ENCODE data around the gene POU2F1. TPM values are rescaled to one million over a fixed set of nuclear protein-coding genes. Genes with fewer than 3 reads are reported as not detected.

Gene POU2F1
- total RNA-seq, 4 donors from 2014 or later: 8.4 to 32.1 (median 17.5) TPM

GRCh38 chr1:167263819-167264464 lies 43.3 kb downstream of the POU2F1 start:
- TF ChIP-seq EP300 (IDR thresholded peaks at IDR 0.05): no peak
- no peak for TF ChIP-seq CTCF (IDR thresholded peaks at IDR 0.05)
- no peak for TF ChIP-seq POLR2AphosphoS5 (IDR thresholded peaks at IDR 0.05)
- TF ChIP-seq POLR2A (IDR thresholded peaks at IDR 0.05): no peak
- H3K36me3 ChIP-seq: no peaks in the 10 kb centered on the region
- H3K4me3 ChIP-seq: no peak overlapping the region
- peaks cover 19% of the 10 kb centered on the region for H3K4me1 ChIP-seq
- no peak for DNase-seq (ENCODE audit: low spot score in 2 of 2)
- H3K9me3 ChIP-seq: no peaks in the 10 kb centered on the region
- no peaks in the 10 kb centered on the region for H3K27me3 ChIP-seq
- H3K27ac ChIP-seq: no peak overlapping the region

GRCh38 chr1:167266965-167267364 lies 46.3 kb downstream of the POU2F1 start:
- no peak for DNase-seq (ENCODE audit: low spot score in 2 of 2)
- no peak overlapping the region for H3K4me3 ChIP-seq
- H3K36me3 ChIP-seq: no peaks in the 10 kb centered on the region
- H3K9me3 ChIP-seq: no peaks in the 10 kb centered on the region
- H3K27me3 ChIP-seq: no peaks in the 10 kb centered on the region
- peaks cover 28% of the 10 kb centered on the region for H3K4me1 ChIP-seq
- TF ChIP-seq POLR2A (IDR thresholded peaks at IDR 0.05): no peak
- no peak for TF ChIP-seq POLR2AphosphoS5 (IDR thresholded peaks at IDR 0.05)
- no peak for TF ChIP-seq CTCF (IDR thresholded peaks at IDR 0.05)
- no peak for TF ChIP-seq EP300 (IDR thresholded peaks at IDR 0.05)
- no peak overlapping the region for H3K27ac ChIP-seq

- H3K36me3 ChIP-seq: no peaks in the 10 kb centered on the region
These were observed 47.7 kb downstream of the POU2F1 start for GRCh38 chr1:167268347-167268787.

GRCh38 chr1:167270349-167271092 lies 49.8 kb downstream of the POU2F1 start:
- Histone ChIP-seq H3K27me3 (no peaks in the 10 kb centered on the region), H3K9me3 (no peaks in the 10 kb centered on the region), H3K4me3 (no peak overlapping the region), H3K27ac (no peak overlapping the region), H3K36me3 (no peaks in the 10 kb centered on the region), H3K4me1 (peaks cover 22% of the 10 kb centered on the region)
- DNase-seq (ENCODE audit: low spot score in 2 of 2): no peak
- 79% methylated on average over 1 of the region's 1 CpG for WGBS
- TF ChIP-seq POLR2A (IDR thresholded peaks at IDR 0.05): no peak
- no peak for TF ChIP-seq CTCF (IDR thresholded peaks at IDR 0.05)
- no peak for TF ChIP-seq EP300 (IDR thresholded peaks at IDR 0.05)
- TF ChIP-seq POLR2AphosphoS5 (IDR thresholded peaks at IDR 0.05): no peak

More at GRCh38 chr1:167268347-167268787, 47.7 kb downstream of the POU2F1 start:
- peaks cover 24% of the 10 kb centered on the region for H3K4me1 ChIP-seq
- no peaks in the 10 kb centered on the region for H3K27me3 ChIP-seq
- H3K4me3 ChIP-seq: no peak overlapping the region
- no peak for TF ChIP-seq EP300 (IDR thresholded peaks at IDR 0.05)
- TF ChIP-seq POLR2A (IDR thresholded peaks at IDR 0.05): no peak
- no peak for TF ChIP-seq CTCF (IDR thresholded peaks at IDR 0.05)
- TF ChIP-seq POLR2AphosphoS5 (IDR thresholded peaks at IDR 0.05): no peak
- 81% methylated on average over 2 of the region's 2 CpGs for WGBS
- H3K27ac ChIP-seq: no peak overlapping the region
- DNase-seq (ENCODE audit: low spot score in 2 of 2): no peak
- H3K9me3 ChIP-seq: no peaks in the 10 kb centered on the region

GRCh38 chr1:167272369-167272957 lies 51.8 kb downstream of the POU2F1 start:
- Histone ChIP-seq H3K4me3 (no peak overlapping the region), H3K36me3 (no peaks in the 10 kb centered on the region), H3K27ac (no peak overlapping the region), H3K9me3 (no peaks in the 10 kb centered on the region), H3K27me3 (no peaks in the 10 kb centered on the region), H3K4me1 (peaks cover 22% of the 10 kb centered on the region)
- 83% methylated on average over 3 of the region's 3 CpGs for WGBS
- no peak for DNase-seq (ENCODE audit: low spot score in 2 of 2)
- no peak for TF ChIP-seq EP300 (IDR thresholded peaks at IDR 0.05)

Data from suprapubic skin (tissue), 4 donors.